Measurements from ENCODE around the gene GOLGA8K.
"Not testable (repeated sequence)": the region's sequence is repeated elsewhere in the genome, so short reads cannot be mapped to it uniquely, and the experiment has no call there.

The GOLGA8K gene

DNA sequence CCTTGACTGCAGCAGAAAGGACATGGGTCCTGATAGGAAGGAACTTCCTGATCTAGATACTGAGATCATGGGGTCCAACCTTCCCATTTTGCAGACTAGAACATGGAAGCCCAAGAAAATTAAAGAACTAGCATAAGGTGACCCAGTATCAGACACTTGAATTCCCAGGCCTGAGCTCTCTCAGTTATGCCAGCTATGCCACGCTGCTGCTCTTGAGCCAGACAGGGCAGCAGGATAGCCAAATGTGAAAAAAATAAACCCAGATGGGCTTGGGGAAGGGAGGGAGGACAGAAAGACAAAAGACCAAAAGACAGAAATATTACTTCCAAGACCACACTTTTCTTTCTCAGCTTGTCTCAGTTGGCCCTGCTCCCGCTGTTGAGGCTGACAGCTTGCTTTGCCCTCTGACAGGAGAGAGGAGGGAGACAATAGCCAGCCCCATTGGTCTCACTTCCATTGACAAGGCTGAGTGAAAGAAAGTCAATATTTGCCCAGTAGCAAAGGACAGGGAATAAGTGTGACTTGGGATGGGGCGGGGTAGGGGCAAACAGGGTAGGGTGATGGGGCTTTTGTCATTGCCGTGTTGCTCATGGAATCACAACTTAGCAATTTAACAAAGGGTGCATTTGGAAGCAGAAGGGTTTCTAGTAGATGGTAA, 52.4 kb downstream of the GOLGA8K start:
- DNase-seq = not testable (repeated sequence)

DNA sequence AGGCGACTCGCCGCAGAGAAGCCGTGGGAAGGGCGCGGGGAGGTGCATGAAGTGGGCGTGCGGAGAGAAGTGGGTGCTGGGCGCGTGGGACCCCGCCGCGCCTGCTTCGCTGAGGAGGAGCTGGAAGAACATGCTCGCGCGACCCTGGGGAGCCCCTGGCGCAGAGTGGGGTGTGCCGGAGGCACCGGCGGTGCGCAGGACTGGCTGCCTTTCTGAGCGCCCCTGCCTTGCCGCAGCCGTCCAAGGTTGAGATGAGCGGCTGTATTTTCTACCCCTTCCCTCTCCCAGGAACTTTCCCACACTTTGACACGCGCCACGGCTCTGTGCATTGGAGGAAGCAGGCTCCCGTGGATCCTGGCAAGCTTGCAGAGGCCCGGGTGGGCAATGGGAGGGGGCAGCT, 56.1 kb downstream of the GOLGA8K start:
- not testable (repeated sequence) for DNase-seq

DNA sequence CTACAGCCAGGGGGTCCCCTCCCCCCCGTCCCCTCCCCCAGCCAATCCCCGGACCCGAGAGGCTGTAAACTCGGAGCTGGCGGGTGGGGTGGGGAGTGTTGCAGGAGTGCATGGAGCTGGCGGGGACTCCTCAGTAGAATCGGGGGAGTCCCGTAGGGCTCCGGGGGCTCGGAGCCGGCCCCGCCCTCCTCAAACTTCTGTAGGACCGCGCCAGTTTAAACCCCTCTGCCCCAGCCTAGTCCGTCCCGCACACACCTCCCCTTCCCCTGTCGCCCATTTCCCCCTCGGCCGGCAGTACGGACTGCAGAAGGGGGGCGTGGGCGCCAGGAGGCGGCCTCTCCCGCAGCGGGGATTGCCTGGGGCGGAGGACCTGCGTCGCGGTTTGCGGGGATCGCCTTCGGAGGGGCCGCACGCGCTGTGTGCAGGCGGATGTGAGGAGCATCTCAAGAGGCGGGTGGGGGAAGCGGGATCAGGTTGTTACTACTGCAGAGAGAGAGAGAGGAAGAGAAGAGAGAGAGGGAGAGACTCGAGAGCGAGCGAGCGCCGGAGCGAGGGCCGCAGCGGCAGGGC, 57.0 kb downstream of the GOLGA8K start:
- not testable (repeated sequence) for DNase-seq

DNA sequence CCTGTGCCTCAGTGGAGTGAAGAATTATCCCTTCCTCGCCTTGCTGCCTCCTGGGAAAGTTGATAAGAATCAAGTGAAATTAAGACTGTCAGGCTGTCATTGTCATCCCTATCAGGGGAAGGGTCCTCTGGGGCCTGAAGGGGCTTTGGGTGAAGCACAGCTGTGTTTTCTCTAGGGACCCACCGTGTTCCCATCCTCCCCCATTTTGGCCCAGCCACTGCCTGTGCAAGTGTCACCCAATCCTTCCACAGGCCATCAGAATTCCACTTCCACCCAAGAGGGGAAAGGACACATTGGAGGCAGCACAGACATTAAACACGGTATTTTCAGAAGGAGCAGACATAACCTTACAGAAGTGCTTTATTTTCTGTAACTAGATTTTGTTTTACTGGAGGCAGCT, 59.2 kb downstream of the GOLGA8K start:
- not testable (repeated sequence) for DNase-seq
